Activated T-helper 9 cell treated with anti-CD3 and anti-CD28 coated beads, Interleukin-2, amount 50 U/mL, for 16 hours (primary cell): ENCODE measurements around the gene DDX49.

Source experiments
- DNase-seq: peaks from one replicate; pipeline ENCODE4 v3.0.0-alpha.2; 2020; ENCODE audit warnings: low read depth

DDX49 gene

GRCh38 chr19:18975869-18976268, 56.4 kb downstream of the DDX49 start:
- no peak for DNase-seq
